ENCODE measurements around the gene USP15. TPM values are rescaled to one million over a fixed set of nuclear protein-coding genes. Genes with fewer than 3 reads are reported as not detected.

The USP15 gene
- total and polyA plus RNA-seq, 2 experiments from 2014 or later = 20.6 to 42.4 TPM

DNA sequence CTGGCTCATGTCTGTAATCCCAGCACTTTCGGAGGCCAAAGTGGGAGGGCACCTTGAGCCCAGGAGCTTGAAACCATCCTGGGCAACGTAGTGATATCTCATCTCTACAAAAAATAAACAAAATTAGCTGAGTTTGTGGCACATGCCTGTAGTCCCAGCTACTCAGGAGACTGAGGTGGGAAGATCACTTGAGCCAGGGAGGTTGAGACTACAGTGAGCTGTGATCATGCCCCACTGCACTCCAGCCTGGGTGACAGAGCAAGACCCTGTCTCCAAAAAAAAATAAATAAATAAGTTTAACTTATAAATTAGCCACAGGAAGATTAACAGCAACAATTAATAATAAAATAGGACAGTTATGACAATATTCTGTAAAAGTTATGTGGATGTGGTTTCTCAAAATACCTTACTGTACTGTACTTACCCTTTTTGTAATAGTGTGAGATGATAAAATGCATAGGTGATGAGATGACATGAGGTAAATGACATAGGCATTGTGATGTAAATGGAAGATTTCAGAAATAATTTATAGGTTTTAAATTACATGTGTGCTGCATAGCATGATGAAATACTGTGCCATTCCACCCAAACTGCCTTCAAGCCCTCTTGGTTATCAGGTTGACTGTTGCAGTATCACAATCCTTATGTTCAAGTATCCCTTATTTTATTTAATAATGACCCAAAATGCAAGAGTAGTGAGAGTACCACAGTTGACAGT lies 22.0 kb downstream of the USP15 start:
- Histone ChIP-seq H3K36me3 (replicated peaks; ENCODE audit: insufficient read depth, low read depth) (no peaks in the 10 kb centered on the region), H3K9me2 (replicated peaks; ENCODE audit: insufficient read depth) (no peaks in the 10 kb centered on the region), H3K27me3 (no peaks in the 10 kb centered on the region), H2AFZ (no peak overlapping the region), H3K4me2 (no peak overlapping the region), H3K79me2 (peaks cover 99% of the 10 kb centered on the region), H3K4me1 (ENCODE audit: insufficient read depth) (no peaks in the 10 kb centered on the region), H4K20me1 (ENCODE audit: insufficient read depth, poor library complexity, severe bottlenecking) (peaks cover 52% of the 10 kb centered on the region), H3K4me3 (no peak overlapping the region), H3K9me3 (ENCODE audit: low read depth) (no peaks in the 10 kb centered on the region), H3K27ac (no peak overlapping the region)
- TF ChIP-seq EZH2phosphoT487 (IDR thresholded peaks at IDR 0.05; ENCODE audit: low read depth, severe bottlenecking, unreplicated experiment) (no peak), EZH2 (IDR thresholded peaks at IDR 0.05; ENCODE audit: borderline replicate concordance) (no peak)
- TF ChIP-seq, protein P1, sequence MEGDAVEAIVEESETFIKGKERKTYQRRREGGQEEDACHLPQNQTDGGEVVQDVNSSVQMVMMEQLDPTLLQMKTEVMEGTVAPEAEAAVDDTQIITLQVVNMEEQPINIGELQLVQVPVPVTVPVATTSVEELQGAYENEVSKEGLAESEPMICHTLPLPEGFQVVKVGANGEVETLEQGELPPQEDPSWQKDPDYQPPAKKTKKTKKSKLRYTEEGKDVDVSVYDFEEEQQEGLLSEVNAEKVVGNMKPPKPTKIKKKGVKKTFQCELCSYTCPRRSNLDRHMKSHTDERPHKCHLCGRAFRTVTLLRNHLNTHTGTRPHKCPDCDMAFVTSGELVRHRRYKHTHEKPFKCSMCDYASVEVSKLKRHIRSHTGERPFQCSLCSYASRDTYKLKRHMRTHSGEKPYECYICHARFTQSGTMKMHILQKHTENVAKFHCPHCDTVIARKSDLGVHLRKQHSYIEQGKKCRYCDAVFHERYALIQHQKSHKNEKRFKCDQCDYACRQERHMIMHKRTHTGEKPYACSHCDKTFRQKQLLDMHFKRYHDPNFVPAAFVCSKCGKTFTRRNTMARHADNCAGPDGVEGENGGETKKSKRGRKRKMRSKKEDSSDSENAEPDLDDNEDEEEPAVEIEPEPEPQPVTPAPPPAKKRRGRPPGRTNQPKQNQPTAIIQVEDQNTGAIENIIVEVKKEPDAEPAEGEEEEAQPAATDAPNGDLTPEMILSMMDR (IDR thresholded peaks at IDR 0.05; ENCODE audit: poor library complexity) = no peak
- no peak for DNase-seq (ENCODE audit: low spot score)
- WGBS (ENCODE audit: low lambda C conversion rate, missing lambda C conversion rate) = 72% methylated on average over 2 of the region's 2 CpGs

DNA sequence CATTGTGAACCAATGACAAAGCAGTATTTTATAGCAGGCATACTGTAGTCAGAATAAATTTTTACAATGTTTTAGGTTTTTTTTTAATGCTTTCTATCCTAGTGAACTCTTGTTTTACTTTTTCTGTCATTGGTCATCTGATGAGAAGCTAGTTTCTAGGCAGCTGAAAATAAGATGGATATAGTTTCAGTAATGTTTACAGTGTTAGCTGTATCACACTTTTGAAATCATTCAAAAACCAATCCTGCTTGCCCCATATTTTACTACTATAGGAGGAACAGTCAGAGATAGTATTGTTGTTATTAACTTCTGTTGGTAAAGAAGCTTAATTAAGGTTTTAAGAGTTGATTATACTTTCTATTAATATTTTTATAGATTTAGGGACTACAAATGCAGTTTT lies 24.5 kb downstream of the USP15 start:
- no peaks in the 10 kb centered on the region for H3K9me3 ChIP-seq (ENCODE audit: low read depth)
- H2AFZ ChIP-seq = no peak overlapping the region
- no peak overlapping the region for H3K4me3 ChIP-seq
- no peak overlapping the region for H3K27ac ChIP-seq
- H3K27me3 ChIP-seq = no peaks in the 10 kb centered on the region
- no peaks in the 10 kb centered on the region for H3K4me1 ChIP-seq (ENCODE audit: insufficient read depth)
- peaks cover 99% of the 10 kb centered on the region for H3K79me2 ChIP-seq
- no peak for DNase-seq (ENCODE audit: low spot score)
- no peaks in the 10 kb centered on the region for H3K9me2 ChIP-seq (replicated peaks; ENCODE audit: insufficient read depth)
- TF ChIP-seq EZH2 (IDR thresholded peaks at IDR 0.05; ENCODE audit: borderline replicate concordance) (no peak), EZH2phosphoT487 (IDR thresholded peaks at IDR 0.05; ENCODE audit: low read depth, severe bottlenecking, unreplicated experiment) (no peak)
- TF ChIP-seq, protein P1 (IDR thresholded peaks at IDR 0.05; ENCODE audit: poor library complexity) = no peak
- H3K36me3 ChIP-seq (replicated peaks; ENCODE audit: insufficient read depth, low read depth) = no peaks in the 10 kb centered on the region
- peaks cover 38% of the 10 kb centered on the region for H4K20me1 ChIP-seq (ENCODE audit: insufficient read depth, poor library complexity, severe bottlenecking)
- H3K4me2 ChIP-seq = no peak overlapping the region

DNA sequence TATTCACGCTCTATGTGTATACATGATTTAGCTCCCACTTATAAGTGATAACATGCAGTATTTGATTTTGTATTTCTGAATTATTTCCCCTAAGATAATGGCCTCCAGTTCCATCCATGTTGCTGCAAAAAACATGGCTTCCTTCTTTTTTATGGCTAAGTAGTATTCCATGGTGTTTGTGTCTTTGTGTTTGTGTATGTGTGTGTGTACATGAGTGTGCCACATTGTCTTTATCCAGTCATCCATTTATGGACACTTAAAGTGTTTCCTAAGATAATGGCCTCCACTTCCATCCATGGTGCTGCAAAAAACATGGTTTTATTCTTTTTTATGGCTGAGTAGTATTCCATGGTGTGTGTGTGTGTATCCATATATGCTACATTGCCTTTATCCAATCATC lies 25.1 kb downstream of the USP15 start:
- 96% methylated on average over 1 of the region's 1 CpG for WGBS (ENCODE audit: low lambda C conversion rate, missing lambda C conversion rate)

More for the DNA sequence above, 25.1 kb downstream of the USP15 start:
- Histone ChIP-seq H2AFZ (no peak overlapping the region), H3K4me2 (no peak overlapping the region), H3K9me3 (ENCODE audit: low read depth) (no peaks in the 10 kb centered on the region), H3K27ac (no peak overlapping the region), H4K20me1 (ENCODE audit: insufficient read depth, poor library complexity, severe bottlenecking) (peaks cover 38% of the 10 kb centered on the region), H3K36me3 (replicated peaks; ENCODE audit: insufficient read depth, low read depth) (no peaks in the 10 kb centered on the region), H3K4me1 (ENCODE audit: insufficient read depth) (no peaks in the 10 kb centered on the region), H3K9me2 (replicated peaks; ENCODE audit: insufficient read depth) (no peaks in the 10 kb centered on the region), H3K27me3 (no peaks in the 10 kb centered on the region), H3K79me2 (peaks cover 99% of the 10 kb centered on the region), H3K4me3 (no peak overlapping the region)
- TF ChIP-seq, protein P1 (IDR thresholded peaks at IDR 0.05; ENCODE audit: poor library complexity) = no peak
- TF ChIP-seq EZH2 (IDR thresholded peaks at IDR 0.05; ENCODE audit: borderline replicate concordance) = no peak
- TF ChIP-seq EZH2phosphoT487 (IDR thresholded peaks at IDR 0.05; ENCODE audit: low read depth, severe bottlenecking, unreplicated experiment) = no peak
- DNase-seq (ENCODE audit: low spot score) = no peak
